GDM1 (cell line): Measurements from ENCODE around the gene PCDHB6.
"Not testable (repeated sequence)": the region's sequence is repeated elsewhere in the genome, so short reads cannot be mapped to it uniquely, and the experiment has no call there.

Experiments used
- DNase-seq: peaks from one replicate; lab custom pipeline; 2025; lab: John Stamatoyannopoulos, UW

Gene PCDHB6

DNA sequence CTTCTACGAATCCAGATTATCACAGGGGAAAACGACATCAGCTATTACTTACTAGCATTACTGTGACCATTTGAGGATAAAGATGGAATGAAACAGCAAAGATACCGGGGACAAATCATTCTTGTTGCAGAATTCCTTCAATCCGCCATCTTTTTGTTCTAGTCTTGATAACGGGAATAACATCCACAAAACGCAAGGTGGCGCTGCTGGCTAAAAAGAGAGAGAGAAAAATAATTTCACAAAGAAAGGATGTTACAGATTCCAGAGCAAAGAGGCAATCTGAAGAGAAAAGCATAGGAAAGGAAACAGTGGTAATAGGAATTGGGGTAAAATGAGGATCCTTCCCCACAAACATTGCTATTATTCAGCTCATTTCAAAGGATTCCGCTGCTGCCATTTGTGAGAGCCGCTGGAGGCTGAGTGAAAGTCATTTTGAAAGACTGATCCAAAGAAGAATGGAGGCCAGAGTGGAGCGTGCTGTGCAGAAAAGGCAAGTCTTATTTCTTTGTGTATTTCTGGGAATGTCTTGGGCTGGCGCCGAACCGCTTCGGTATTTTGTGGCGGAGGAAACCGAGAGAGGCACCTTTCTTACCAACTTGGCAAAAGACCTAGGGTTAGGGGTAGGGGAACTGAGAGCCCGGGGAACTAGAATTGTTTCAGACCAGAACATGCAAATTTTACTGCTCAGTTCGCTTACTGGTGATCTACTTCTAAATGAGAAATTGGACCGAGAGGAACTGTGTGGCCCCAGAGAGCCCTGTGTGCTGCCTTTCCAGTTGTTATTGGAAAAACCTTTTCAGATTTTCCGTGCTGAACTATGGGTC lies 22.7 kb downstream of the PCDHB6 start, which contains the start of gene PCDHB7:
Gene PCDHB7, plus strand, starts transcription at position 264 of the 824 bp plus-strand sequence. Its CDS starts 192 bp downstream, at position 456.
- no peak for DNase-seq

DNA sequence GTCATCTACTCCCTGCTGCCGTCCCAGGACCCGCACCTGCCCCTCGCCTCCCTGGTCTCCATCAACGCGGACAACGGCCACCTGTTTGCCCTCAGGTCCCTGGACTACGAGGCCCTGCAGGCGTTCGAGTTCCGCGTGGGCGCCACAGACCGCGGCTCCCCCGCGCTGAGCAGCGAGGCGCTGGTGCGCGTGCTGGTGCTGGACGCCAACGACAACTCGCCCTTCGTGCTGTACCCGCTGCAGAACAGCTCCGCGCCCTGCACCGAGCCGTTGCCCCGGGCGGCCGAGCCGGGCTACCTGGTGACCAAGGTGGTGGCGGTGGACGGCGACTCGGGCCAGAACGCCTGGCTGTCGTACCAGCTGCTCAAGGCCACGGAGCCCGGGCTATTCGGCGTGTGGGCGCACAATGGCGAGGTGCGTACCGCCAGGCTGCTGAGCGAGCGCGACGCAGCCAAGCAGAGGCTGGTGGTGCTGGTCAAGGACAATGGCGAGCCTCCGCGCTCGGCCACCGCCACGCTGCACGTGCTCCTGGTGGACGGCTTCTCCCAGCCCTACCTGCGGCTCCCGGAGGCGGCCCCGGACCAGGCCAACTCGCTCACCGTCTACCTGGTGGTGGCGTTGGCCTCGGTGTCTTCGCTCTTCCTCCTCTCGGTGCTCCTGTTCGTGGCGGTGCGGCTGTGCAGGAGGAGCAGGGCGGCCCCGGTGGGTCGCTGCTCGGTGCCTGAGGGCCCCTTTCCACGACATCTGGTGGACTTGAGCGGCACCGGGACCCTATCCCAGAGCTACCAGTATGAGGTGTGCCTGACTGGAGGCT lies 24.6 kb downstream of the PCDHB6 start:
- not testable (repeated sequence) for DNase-seq

DNA sequence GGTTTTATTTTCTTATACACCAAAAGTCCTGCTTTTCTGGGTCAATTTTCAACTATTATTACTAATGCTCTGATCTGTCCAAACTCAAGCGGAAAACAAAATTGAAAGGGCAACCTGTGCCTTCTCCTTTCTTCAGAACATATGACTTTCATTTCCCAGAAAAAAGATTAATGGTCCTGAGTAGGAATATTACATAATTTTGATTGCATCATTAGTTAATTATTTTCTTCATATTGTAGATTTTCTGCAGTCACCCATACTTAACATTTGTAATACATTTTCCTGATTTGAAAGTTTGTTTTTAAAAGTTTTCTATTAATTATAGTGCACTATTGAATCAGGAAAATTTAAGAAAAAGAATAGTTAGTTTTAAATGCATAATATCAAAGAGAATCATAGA lies 26.1 kb downstream of the PCDHB6 start:
- no peak for DNase-seq

DNA sequence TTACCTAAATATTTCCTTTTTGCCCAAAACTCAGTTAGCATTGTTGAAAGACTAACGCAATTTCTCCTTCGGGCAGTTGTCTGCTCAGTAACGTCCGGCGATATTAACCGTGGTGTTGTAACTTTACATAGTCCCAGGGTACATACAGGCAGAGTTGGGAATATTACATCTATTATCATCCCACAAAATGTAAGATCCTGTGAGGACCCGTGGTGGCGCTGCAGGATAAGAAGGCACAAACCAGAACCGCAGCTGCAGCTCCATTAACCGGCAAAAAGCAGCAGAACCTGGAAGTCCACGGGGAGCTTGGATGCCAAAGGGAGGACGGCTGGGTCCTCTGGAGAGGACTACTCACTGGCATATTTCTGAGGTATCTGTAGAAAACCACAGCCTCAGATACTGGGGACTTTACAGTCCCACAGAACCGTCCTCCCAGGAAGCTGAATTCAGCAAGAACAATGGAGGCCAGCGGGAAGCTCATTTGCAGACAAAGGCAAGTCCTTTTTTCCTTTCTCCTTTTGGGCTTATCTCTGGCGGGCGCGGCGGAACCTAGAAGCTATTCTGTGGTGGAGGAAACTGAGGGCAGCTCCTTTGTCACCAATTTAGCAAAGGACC lies 27.8 kb downstream of the PCDHB6 start, which contains the start of gene PCDHB8:
Gene PCDHB8, plus strand, starts transcription at position 214 of the 615 bp plus-strand sequence. Its CDS starts 245 bp downstream, at position 459.
- not testable (repeated sequence) for DNase-seq

DNA sequence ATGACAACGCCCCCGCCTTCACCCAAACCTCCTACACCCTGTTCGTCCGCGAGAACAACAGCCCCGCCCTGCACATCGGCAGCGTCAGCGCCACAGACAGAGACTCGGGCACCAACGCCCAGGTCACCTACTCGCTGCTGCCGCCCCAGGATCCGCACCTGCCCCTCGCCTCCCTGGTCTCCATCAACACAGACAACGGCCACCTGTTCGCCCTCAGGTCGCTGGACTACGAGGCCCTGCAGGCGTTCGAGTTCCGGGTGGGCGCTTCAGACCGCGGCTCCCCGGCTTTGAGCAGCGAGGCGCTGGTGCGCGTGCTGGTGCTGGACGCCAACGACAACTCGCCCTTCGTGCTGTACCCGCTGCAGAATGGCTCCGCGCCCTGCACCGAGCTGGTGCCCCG lies 29.5 kb downstream of the PCDHB6 start:
- DNase-seq: not testable (repeated sequence)

DNA sequence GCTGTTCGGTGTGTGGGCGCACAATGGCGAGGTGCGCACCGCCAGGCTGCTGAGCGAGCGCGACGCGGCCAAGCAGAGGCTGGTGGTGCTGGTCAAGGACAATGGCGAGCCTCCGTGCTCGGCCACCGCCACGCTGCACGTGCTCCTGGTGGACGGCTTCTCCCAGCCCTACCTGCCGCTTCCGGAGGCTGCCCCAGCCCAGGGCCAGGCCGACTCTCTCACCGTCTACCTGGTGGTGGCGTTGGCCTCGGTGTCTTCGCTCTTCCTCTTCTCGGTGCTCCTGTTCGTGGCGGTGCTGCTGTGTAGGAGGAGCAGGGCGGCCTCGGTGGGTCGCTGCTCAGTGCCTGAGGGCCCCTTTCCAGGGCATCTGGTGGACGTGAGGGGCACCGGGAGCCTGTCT lies 30.0 kb downstream of the PCDHB6 start:
- DNase-seq: not testable (repeated sequence)

DNA sequence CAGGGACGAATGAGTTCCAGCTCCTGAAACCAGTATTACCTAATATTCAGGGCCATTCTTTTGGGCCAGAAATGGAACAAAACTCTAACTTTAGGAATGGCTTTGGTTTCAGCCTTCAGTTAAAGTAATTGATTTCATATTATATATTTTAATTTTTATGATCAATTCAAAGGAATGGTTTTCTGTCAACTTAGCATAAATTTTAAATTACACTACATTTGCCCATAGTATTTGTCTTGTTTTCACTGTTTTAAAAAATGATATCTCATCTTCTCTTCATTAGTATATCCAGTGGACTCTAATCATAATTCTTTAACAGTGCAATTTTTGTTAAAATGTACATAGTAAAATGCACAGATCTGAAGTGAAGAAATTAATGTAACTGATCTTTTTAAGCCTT lies 30.5 kb downstream of the PCDHB6 start:
- no peak for DNase-seq

DNA sequence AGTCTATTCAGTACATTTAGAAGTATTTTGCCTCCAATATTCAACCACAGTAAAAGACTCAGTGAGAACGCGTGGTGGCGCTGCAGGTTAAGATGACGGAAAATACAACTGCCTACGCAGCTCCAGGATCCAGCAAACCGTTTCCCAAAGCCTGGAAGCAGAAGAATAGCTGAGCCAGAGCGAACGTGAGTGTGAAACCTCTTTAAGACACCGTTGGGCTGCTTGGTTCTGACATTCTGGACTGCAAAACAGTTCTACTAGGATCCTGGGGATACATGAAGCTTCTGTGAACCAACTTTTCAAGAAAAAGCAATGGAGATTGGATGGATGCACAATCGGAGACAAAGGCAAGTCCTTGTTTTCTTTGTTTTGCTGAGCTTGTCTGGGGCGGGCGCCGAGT lies 32.4 kb downstream of the PCDHB6 start, which contains the start of gene PCDHB16:
Gene PCDHB16, plus strand, starts transcription at position 140 of the 400 bp plus-strand sequence. Its CDS starts 173 bp downstream, at position 313.
- DNase-seq: no peak

DNA sequence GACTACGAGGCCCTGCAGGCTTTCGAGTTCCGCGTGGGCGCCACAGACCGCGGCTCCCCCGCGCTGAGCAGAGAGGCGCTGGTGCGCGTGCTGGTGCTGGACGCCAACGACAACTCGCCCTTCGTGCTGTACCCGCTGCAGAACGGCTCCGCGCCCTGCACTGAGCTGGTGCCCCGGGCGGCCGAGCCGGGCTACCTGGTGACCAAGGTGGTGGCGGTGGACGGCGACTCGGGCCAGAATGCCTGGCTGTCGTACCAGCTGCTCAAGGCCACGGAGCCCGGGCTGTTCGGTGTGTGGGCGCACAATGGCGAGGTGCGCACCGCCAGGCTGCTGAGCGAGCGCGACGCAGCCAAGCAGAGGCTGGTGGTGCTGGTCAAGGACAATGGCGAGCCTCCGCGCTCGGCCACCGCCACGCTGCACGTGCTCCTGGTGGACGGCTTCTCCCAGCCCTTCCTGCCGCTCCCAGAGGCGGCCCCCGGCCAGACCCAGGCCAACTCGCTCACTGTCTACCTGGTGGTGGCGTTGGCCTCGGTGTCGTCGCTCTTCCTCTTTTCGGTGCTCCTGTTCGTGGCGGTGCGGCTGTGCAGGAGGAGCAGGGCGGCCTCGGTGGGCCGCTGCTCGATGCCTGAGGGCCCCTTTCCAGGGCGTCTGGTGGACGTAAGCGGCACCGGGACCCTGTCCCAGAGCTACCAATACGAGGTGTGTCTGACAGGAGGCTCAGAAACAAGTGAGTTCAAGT lies 34.4 kb downstream of the PCDHB6 start:
- DNase-seq: not testable (repeated sequence)

DNA sequence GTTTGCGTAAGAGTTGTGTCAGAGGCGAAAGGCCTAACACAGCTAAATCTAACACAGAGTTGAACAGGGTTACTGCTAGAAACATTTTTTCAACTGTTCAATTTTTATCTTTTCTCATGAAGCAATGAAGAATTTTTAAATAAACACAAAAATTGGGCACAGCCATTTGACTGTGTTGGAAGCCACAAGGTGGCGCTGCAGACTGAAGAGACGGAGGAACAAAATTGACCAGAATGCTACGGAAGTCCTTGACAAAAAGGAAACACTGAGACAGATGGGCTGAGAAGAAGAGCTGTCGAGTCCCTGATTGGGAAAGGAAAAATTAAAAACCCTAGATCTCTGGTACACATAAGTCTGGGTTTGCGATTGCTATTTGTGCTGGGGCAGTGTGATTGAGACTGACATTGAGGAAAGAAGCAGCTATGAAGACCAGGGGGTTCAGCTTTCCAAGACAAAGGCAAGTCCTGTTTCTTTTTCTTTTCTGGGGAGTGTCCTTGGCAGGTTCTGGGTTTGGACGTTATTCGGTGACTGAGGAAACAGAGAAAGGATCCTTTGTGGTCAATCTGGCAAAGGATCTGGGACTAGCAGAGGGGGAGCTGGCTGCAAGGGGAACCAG lies 37.1 kb downstream of the PCDHB6 start, which contains the start of gene PCDHB9:
Gene PCDHB9, plus strand, starts transcription at position 265 of the 616 bp plus-strand sequence. Its CDS starts 158 bp downstream, at position 423.
- peak; percentile 46 for DNase-seq

DNA sequence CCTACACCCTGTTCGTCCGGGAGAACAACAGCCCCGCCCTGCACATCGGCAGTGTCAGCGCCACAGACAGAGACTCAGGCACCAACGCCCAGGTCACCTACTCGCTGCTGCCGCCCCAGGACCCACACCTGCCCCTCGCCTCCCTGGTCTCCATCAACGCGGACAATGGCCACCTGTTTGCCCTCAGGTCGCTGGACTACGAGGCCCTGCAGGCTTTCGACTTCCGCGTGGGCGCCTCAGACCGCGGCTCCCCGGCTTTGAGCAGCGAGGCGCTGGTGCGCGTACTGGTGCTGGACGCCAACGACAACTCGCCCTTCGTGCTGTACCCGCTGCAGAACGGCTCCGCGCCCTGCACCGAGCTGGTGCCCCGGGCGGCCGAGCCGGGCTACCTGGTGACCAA lies 38.8 kb downstream of the PCDHB6 start:
- DNase-seq: not testable (repeated sequence)

DNA sequence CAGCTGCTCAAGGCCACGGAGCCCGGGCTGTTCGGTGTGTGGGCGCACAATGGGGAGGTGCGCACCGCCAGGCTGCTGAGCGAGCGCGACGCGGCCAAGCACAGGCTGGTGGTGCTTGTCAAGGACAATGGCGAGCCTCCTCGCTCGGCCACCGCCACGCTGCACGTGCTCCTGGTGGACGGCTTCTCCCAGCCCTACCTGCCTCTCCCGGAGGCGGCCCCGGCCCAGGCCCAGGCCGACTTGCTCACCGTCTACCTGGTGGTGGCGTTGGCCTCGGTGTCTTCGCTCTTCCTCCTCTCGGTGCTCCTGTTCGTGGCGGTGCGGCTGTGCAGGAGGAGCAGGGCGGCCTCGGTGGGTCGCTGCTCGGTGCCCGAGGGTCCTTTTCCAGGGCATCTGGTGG lies 39.3 kb downstream of the PCDHB6 start:
- DNase-seq: not testable (repeated sequence)

DNA sequence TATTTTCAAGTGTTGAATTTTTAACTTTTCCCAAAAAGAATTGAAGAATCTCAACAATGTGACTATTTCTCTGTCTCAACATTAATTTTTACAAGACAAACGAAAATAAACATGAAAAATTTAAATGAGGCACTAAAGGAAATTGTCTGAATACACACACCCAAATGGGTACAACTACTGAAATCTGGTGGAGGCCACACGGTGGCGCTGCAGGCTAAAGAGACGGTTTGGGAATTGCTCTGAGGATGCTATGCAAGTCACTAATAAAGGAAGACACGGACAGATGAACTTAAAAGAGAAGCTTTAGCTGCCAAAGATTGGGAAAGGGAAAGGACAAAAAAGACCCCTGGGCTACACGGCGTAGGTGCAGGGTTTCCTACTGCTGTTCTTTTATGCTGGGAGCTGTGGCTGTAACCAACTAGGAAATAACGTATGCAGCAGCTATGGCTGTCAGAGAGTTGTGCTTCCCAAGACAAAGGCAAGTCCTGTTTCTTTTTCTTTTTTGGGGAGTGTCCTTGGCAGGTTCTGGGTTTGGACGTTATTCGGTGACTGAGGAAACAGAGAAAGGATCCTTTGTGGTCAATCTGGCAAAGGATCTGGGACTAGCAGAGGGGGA lies 42.4 kb downstream of the PCDHB6 start, which contains the start of gene PCDHB10:
Gene PCDHB10, plus strand, starts transcription at position 244 of the 616 bp plus-strand sequence. Its CDS starts 200 bp downstream, at position 444.
- DNase-seq: peak; percentile 16

DNA sequence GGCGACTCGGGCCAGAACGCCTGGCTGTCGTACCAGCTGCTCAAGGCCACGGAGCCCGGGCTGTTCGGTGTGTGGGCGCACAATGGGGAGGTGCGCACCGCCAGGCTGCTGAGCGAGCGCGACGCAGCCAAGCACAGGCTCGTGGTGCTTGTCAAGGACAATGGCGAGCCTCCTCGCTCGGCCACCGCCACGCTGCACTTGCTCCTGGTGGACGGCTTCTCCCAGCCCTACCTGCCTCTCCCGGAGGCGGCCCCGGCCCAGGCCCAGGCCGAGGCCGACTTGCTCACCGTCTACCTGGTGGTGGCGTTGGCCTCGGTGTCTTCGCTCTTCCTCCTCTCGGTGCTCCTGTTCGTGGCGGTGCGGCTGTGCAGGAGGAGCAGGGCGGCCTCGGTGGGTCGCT lies 44.5 kb downstream of the PCDHB6 start:
- not testable (repeated sequence) for DNase-seq

DNA sequence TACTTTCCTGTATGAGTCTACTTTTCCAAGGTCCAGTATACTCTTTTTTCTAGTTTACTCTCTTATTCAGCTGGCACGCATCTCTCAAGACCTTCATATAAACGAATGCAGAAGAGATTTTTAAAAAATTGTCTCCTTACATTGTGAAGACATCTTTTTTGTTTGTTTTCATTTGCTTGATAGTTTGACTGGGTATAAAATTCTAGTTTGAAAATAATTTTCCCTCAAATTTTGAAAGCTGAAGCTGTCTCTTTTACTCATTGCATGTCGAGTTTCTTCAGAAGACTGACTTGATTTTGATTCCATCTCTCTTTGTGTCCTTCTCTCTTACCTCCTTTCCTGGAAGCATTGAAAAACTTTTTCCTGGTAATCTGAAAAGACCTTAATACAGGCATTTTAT lies 46.5 kb downstream of the PCDHB6 start:
- no peak for DNase-seq

DNA sequence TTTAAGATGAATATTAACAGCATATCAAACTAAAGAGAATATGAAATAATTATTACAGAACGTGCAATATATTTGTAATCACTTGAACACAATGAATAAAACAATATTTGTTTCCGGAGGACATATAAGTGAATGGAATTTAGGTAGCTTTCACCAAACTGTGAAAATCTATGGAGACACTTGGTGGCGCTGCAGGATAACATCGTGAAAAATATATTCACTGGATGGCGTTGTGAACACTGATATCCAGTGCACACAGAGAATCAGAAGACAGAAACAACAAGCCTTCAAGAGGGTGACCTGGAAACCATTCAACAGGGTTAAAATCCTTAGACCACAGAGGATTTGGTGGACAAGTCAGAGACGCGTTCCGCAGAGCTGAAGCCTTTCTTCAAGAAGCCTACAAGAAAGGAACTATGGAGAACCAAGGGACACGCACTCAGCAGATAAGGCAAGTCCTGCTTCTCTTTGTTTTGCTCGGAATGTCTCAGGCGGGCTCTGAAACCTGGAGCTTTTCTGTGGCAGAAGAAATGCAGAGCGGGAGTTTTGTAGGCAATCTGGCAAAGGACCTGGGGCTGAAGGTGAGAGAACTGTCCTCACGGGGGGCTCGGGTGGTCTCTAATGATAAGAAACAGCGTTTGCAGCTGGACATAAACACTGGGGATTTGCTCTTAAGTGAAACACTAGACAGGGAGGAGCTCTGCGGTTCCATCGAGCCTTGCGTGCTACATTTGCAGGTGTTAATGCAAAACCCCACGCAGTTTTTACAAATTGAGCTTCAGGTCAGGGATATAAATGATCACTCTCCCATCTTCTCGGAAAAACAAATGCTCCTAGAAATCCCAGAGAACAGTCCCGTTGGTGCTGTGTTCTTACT lies 49.7 kb downstream of the PCDHB6 start, which contains the start of gene PCDHB11:
Gene PCDHB11, plus strand, starts transcription at position 269 of the 877 bp plus-strand sequence. Its CDS starts 148 bp downstream, at position 417.
- DNase-seq: no peak

DNA sequence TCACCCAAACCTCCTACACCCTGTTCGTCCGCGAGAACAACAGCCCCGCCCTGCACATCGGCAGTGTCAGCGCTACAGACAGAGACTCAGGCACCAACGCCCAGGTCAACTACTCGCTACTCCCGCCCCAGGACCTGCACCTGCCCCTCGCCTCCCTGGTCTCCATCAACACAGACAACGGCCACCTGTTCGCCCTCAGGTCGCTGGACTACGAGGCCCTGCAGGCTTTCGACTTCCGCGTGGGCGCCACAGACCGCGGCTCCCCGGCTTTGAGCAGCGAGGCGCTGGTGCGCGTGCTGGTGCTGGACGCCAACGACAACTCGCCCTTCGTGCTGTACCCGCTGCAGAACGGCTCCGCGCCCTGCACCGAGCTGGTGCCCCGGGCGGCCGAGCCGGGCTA lies 51.3 kb downstream of the PCDHB6 start:
- not testable (repeated sequence) for DNase-seq

DNA sequence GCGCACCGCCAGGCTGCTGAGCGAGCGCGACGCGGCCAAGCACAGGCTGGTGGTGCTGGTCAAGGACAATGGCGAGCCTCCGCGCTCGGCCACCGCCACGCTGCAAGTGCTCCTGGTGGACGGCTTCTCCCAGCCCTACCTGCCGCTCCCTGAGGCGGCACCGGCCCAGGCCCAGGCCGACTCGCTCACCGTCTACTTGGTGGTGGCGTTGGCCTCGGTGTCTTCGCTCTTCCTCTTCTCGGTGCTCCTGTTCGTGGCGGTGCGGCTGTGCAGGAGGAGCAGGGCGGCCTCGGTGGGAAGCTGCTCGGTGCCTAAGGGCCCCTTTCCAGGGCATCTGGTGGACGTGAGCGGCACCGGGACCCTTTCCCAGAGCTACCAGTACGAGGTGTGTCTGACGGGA lies 51.8 kb downstream of the PCDHB6 start:
- not testable (repeated sequence) for DNase-seq
